NCI-H524 treated with DMSO at 0.1 percent for 48 hours (cell line): Measurements from ENCODE around the gene HRAS.
"Not testable (repeated sequence)": the region's sequence is repeated elsewhere in the genome, so short reads cannot be mapped to it uniquely, and the experiment has no call there.

Experiments
- DNase-seq: peaks from one replicate; lab custom pipeline; 2025; lab: John Stamatoyannopoulos, UW

HRAS gene

DNA sequence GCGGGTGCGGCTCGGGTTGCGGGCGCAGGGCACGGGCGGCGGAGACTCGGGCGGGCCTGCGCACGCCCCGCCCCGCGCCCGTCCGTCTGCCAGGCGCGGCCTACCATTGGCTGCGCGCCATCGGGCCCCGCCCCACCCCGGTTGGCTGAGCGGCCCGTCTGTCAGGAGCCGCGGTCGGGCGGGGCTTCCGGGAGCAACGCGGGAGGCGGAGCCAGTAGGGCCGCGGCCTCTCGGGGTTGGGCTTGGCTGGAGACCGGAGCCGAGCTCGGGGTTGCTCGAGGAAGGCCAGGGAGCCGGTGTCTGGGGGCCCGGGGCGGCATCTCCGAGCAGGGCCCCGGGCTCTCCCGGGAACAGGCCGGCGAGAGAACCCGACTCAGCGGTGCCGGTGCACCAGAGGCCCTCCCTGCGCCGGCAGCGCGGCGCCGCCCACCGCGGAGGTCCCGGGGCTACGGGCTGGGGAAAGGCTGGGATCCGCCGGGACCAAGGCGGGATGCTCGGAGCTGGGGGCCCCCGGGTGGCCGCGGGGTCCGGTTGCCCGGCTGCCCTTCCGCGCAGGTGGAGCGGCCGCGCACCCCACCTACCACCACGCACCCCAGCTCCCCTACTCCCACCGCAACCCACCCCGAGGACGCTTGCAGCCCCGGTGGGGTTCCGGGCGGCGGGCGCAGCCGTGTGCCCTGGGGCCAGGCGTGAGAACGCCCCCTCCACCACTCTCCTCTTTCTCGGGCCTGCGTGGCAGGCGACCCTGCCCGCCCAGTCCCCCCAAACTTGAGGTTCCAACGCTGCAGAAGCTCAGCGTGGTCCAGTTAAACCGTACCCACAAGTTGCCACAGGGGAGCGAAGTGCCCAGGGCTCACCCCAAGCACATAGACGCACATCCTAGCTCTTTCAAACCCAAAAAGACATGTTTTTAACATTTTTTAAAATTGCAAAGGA, at the start of gene HRAS:
TSS of gene HRAS (minus strand) at position 58 of the 936 bp plus-strand sequence.
- DNase-seq = no peak

DNA sequence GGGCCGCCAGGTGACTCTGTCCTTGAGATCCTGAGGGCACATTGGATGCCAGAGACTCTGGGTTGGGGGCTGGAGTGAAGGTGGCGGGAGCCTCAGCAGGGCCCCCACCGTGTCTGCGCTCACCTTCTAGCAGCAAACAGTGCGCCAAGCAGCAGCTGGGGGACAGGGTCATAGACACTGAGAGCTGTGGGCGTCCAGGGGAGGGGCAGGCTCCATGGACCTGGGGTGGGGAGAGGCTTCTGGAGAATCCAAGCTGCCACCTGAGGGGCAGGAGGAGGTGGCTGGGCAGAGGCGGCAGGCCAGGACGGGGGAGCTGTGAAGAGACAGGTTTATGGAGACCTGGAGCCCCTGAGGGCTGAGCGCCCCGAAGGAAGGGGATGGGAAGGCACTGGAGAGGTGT, 48.9 kb upstream of the HRAS start:
- DNase-seq = no peak

DNA sequence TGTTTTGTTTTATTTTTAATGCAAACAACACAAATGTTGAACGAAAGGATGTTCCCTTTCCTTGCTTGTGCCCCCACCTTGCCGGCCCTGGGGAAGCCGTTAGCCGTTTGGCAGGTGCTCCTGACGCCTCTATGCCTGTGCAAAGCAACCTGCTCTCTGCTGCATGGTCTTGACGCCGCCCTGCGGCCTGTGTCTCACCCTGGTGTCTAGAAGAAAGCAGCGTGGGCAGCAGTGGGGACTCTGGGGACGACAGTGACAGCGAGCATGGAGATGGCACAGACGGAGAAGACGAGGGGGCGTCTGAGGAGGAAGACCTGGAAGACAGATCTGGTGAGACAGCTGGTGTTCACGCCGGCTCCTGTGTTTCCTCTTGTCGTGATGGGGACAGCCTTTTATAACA, 46.4 kb upstream of the HRAS start:
- no peak for DNase-seq

DNA sequence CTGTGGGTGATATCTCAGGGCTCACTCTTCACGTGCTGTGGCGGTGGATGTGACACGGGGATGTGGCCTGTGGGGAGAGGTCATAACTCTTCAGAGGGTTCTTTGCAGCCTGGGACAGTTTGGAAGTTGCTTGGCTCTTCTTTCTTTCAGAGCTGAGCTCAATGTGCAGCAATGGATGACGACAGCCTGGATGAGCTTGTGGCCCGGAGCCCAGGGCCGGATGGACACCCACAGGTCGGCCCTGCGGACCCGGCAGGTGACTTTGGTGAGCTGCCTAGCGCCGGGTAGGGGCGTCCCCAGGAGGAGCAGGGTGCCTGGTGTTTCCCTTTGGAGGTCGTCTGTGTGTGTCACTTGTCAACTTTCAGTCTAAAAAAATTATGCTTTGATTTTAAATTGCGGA, 46.0 kb upstream of the HRAS start:
- DNase-seq = no peak

DNA sequence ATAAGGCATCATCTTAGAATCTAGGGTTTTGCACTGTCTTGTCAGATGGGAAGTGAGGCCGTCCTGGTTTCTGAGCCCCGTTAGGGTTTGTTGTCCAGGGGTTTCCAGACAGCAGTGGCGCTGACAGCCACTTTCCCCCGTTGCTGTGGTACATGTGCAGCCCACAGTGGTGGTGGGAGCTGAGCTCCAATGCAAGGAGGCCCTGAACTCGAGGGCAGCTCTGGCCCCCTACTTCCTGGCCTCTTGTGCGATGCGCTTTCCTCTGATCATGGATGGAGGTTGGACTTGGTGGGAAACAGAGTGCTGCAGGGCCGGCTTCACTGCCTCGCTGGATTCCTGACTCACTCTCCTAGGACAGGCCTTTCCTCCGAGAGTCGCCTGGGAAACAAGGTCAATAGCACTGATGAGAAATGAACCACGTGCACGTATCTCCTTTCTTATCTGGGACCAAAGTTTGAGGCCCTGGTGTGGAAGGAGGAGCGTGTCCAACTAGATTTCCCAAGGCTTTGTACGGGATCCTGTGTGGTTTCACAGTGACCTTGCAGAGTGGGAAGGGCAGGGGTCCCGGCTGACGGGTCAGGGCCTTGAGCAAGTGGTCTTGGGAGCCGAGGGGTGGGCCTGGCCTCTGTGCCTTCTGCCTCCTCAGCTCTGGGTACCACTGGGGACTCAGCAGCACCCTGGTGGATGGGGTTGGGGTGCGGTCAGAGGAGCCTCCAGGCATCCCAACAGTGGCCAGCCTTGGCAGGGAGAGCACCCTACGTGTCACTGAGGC, 44.6 kb upstream of the HRAS start:
- DNase-seq = no peak

DNA sequence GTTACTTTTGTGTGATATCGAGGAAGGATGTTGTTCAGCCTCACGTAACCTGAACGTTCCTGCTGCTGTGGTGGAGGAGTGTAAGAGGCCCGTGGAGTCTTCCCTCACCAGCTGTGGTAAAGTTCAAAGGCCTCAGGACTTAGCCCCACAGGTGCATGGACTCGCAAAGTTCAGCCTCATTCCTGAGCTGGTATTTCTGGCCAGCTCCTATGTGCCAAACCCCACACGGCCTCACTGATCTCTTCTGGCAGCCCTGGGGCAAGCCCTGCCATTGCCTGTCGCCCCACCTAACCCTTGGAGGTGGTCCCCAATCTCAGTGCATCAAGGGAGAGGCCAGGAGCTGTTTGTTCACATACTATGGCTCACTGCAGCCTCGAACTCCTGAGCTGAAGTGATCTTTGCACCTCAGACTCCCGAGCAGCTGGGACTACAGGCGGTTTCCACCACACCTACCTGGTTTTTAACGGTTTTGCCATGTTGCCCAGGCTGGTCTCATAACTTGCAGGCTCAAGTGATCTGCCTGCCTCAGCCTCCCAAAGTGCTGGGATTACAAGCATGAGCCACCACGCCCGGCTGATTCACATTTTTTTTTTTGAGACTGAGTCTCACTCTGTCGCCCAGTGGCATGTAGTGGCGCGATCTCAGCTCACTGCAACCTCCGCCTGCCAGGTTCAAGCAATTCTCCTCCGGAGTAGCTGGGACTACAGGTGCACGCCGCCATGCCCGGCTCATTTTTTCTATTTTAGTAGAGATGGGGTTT, 43.1 kb upstream of the HRAS start:
- no peak for DNase-seq

DNA sequence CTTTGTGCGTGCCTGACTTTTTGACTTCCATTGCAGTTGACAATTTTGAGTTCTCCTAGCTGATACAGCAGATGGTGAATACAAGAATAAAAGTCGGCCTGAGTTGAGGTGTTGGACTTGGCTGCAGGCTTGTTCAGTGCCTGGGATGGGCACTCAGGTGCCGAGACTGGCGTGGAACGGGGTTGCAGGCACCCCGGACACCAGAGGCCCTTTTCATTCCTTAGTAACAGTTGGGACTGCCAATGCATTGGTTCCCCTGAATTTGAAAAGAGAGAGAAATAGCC, 42.2 kb upstream of the HRAS start:
- no peak for DNase-seq

DNA sequence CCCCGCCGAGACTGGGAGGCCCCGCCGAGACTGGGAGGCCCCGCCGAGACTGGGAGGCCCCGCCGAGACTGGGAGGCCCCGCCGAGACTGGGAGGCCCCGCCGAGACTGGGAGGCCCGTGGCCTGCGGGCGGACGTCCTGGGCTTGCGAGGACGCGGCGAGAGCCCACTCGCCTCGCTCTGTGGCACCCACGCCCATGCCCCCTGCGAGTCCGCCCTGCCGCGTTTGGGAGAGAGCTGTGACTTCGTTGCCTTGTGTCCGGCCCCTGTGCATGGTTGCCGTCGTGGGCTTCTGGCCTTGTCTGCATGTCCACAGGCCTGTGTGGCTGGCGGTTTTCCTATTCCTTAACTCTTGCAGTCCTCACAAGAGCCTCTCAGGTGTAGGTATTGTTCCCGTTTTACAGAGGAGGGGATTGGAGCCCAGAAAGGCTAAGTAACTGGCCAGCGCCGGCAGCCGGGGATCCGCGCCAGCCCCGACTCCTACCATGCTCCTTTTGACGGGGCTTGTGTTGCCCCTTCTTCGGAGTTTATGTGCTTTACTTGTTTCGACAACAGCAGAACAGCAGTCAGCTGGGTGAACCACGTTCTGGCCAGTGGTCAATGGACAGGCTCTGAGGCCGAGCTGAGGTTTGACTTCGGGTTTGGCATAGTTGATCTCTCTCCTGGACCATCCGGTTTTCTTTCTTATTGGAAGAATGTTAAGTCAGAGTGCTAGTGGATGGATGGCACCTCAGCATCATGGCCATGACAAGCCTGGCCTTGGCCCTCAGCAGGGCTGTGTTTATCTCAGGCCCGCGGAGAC, 41.6 kb upstream of the HRAS start:
- DNase-seq = no peak

DNA sequence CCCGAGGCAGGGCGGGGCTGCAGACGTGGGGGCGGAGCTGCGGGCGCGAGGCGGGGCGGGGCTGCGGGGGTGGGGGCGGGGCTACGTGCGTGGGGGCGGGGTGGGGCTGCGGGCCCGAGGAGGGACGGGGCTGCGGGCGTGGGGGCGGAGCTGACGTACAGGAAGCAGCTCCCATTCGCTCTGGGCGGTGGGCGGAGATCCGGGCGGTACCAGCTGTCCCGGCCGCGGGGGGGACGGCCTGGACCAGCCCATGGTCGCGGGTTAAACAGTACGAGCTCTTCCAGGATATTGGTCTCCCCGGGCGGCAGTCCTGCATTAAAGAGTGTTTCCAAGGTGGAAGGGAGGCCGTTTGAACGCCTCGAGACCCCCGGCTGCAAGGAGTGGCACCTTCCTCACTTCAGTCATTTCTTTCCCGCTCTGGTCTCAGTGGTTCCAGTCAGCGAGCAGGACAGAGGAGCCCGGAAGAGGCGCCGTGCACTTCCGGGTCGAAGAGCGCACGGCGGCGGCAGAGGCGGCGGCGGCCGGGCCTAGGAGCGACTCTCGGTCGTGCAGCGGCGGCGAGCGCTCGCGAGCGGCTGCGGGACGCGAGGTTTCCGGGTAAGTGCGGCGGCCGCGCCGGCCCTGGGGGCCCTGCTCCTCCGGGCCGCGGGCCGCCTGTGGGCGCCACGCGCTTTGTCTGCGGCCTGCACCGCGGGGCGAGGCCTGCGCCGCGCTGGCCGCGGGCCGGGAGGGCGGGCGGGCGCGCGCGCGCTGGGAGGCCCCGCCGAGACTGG, 40.8 kb upstream of the HRAS start, which contains the start of gene PHRF1:
TSS of gene PHRF1 (plus strand) at position 475 of the 773 bp plus-strand sequence. CDS start 5,043 bp downstream, outside the sequence.
- DNase-seq = peak; percentile 71

DNA sequence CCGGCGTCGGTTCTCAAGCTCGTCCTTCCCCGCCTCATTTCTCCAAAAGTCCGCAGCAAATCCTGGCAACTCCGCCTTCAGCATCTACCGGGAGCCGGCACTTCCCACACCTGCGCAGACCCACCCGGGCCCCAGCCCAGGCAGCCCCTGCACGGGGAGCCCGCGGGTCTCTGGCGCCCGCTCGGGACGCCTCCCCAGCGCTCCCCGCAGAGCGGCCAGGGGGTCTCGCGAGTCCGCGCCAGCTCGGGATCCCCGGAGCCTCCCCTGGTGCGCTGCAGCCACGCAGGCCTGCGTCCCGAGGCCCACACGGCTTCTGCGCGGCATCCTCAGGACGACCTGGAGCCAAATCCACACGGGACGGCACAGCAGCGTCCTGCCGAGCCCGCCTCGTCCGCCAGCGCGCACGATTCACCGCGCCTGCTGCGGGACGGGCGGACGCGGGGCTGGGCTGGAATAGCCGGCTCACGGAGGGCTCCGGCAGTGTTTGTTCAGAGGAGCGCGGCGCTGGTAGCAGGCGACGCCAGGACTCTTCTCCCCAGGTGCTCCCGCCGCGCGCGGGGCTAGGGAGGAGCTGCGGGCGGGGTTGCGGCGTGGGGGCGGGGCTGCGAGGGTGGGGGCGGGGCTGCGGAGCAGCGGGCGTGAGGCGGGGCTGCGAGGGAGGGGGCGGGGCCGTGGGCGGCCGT, 40.1 kb upstream of the HRAS start:
- no peak for DNase-seq

DNA sequence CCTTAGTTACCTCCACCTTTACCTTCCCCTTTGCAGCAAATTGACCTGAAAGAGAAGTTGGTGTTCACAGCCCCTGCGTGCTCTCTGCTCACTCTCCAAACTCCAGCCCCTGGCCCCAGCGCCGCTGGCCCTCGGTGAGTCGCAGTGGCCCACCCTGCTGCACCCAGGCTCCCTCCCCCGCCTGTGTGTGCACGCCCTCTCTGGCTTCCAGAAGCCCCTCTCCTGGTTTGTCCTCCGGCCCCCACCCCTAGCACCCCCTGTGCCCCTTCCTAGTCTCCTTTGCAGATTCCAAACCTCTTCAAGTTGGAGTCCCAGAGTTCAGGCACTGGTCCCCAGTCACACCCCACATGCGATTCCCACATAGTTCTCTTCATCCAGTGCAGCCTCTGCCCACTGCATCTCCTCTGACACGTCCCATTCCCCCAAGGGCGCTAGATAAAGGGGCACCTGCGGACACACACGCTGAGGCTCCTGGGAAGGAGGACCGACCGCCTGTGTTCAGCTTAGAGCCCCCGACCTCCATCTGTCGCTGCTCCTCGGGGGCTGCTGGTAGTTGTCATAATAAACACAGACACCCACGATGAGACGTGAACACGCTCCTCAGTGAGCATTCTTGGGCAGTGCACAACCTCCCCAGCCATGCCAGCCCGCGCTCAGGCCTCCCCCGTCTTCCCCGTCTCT, 39.4 kb upstream of the HRAS start:
- no peak for DNase-seq

DNA sequence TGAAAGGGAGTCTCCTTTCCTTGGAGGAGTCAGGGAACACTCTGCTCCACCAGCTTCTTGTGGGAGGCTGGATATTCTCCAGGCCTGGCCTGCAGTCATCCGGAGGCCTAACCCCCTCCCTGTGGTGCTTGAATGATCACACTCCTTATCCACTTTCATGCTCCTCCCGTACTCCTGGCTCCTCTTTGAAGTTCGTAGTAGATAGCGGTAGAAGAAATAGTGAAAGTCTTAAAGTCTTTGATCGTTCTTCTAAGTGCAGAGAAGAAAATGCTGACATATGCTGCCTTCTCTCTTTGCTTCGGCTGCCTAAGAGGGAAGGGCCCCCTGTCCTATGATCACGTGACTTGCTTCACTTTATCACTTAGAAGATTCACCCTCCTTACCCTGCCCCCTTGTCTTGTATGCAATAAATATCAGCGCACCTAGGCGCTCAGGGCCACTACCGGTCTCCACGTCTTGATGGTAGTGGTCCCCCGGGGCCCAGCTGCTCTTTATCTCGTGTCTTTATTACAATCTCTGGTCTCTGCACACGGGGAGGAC, 38.7 kb upstream of the HRAS start:
- DNase-seq = not testable (repeated sequence)

DNA sequence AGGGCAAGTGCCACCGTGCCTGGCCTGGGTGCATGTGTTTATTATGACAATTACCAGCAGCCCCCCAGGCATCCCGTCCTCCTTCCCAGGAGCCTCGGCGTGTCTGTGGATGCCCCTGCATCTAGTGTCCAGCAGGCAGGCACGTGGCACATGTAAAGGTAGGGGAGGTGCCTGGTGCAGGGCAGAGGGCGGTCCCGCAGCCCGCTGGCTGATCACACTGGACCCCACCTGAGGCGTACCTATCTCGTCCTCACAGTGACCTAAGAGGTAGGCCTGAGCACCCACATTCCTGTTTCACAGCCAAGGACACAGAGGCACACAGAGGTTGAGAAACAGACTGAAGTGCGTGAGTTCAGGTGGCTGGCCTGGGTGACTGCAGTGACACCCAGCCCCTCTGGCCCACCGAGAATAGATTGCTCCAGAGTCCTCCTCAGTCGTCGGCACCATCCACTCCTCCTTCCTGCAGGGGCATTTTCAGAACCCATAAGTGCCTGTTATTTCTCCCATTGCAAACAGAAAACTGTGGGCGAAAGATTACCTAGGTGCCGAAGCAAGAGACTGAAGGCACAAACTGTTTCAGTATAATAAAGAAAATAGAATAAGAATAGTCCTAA, 37.9 kb upstream of the HRAS start:
- DNase-seq = no peak

DNA sequence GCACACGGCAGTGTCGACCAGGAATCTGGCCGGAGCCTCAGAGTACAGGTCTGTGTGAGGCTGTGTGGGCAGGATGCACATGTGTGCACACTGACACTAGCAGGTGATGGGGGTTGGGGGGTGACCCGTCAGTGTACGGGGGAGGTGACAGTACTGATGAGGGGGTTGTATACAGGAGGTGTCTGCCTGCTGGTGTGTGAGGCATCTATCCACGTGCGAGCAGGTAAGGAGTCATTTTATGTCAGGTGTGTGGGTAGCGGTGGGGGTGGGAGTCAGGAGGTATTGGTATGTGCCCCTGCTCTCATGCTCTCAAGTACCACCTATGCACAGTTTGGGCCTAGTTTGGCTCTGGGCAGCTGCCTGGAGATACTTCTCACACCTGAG, 36.4 kb upstream of the HRAS start:
- DNase-seq = no peak

DNA sequence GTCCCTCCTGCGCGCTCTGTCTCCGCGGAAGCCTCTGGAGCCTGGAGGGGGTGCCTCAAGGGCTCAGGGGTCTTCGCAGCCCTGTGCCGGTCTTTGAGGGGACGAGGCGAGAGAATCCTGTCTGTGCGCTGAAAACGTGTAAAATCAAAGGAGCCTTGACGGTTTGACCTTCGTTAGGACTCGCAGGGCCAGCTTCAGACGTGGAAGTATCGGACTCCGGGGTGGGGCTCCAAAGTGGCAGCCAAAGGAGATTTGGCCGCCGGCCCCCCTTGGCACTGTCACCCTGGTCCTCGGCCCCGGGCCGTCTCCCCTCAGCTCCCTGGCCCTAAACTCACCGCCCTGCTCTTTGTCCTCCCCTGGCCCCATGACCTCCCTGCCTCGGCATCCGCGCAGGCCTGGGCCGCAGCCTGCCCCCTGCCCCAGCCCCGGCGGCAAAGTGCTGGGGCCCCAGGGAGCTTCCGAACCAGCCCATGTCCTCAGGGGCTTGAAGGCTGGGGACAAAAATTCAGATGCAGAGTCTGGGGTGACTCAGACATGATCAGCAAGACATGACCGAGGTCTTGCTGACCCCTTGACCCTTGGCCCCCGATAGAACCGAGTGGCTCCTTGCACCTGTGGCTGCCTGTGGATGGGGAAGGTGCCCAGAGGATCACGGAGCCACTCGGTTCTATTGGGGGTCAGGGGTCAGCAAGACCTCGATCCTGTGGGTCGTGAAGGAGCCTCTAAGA, 33.9 kb upstream of the HRAS start:
- DNase-seq = no peak

DNA sequence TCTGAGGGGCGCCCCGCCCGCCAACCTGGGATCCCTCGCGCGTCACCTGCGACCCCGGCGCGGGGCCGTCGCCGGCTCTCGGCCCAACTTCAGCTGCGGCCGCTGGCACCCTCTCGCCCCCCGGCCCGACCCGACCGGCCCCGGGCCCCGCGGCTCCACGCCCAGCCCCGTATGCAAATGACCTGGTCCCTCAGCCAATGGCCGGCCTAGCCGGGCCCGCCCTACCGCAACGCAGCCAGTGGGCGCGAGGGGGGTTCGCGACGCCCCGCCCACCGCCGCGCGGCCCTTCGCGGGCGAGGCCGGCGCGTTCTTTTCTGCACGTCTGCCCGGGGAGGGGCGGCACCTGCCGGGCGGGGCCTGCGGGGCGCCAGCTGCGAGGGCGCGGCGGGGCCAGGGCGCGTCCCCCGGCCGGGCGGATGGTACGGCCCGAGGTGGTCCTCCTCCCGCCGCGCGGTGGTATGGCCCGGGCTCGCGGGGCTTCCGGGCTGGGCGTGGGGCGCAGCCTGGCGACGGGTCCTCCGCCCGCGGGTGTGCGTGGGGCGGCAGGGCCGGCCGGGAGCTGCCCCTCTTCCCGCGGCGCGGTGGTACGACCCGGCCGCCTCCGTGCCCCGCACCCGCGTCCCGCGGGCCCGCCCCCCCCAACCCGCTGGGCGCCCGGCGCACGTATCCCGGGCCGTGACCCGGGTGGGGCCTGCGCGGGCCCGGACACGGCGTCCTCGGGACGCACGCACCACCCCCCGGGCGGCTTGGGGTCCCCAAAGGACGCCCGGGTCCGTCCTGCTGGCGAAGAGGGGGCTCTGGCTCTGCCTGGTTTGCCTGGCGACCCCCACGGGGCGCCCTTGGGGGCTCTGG, 33.2 kb upstream of the HRAS start:
- peak; percentile 53 for DNase-seq

DNA sequence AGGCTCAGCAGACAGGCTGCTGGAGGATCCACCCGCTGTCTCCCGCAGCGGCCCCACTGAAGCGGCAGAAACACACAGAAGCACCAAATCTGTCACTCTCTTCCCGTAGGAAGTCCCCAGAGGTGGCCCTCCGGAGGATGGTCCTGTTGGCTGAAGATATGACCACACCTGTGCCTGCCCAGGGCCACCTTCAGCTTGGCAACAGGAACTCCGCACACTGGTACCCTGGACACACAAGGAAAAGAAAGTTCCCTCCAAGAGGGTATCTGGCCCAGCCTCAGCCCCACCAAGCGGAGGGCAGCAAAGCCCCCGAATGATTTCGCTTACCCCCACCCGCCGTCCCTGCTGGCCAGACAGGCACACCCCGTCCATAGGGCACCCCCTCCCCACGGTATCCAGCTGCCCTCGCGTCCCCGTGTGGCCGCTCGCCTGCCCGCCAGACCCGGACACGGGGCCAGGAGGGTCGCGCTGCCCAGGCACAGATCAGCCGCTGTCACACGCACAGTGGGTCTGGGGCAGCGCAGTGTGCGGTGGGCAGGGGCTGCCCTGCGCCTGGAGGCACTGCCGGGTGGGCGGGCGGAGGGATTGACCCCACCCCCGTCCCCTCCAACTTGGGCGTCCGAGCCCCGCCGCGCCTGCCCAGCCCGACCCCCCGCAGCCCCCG, 32.4 kb upstream of the HRAS start:
- no peak for DNase-seq
